GM19023 (cell line): Measurements from ENCODE around the gene CDKN2B.
A peak's percentile ranks its signal among the peaks of the same experiment; 100 is the strongest.

Source experiments
- ATAC-seq: cut with Tn5 transposase; IDR thresholded peaks from one replicate; pipeline ENCODE4 v1.9.1; 2021; ENCODE audit warnings: mild to moderate bottlenecking, moderate library complexity; ENCODE audit not compliant: unreplicated experiment

The CDKN2B gene

GRCh38 chr9:21995666-21996398, 13.3 kb downstream of the CDKN2B start:
- peak; percentile 28 for ATAC-seq

- peak; percentile 90 for ATAC-seq
Observed at GRCh38 chr9:21995006-21995665, 14.0 kb downstream of the CDKN2B start.

GRCh38 chr9:21994556-21995005, 14.5 kb downstream of the CDKN2B start, which contains the start of gene CDKN2B-AS1:
CDKN2B-AS1 (plus strand) TSS chr9:21994791.
- ATAC-seq = peak; percentile 41

- peak; percentile 38 for ATAC-seq
Observed at GRCh38 chr9:21993893-21994555, 15.1 kb downstream of the CDKN2B start, which contains the start of gene CDKN2A. CDKN2A (minus strand) TSS chr9:21994392.

DNA sequence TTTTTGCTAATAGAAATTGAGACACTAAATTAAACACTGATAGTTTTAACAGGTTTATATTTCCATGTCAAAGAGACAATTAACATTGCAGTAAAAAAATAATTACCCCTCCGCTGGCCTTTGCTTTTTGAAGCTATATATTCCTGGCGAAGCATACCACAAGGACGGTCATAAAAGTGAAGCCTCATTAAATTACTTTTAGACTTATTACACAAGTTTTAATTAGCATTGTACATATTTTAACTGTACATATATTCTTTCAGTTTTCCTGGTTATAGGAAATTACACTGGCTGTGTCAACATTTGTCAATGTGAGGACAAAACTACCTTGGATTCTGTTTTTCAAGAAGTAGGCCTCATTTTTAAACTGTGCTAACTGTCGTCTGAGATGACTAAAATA, 16.1 kb downstream of the CDKN2B start:
- no peak for ATAC-seq

DNA sequence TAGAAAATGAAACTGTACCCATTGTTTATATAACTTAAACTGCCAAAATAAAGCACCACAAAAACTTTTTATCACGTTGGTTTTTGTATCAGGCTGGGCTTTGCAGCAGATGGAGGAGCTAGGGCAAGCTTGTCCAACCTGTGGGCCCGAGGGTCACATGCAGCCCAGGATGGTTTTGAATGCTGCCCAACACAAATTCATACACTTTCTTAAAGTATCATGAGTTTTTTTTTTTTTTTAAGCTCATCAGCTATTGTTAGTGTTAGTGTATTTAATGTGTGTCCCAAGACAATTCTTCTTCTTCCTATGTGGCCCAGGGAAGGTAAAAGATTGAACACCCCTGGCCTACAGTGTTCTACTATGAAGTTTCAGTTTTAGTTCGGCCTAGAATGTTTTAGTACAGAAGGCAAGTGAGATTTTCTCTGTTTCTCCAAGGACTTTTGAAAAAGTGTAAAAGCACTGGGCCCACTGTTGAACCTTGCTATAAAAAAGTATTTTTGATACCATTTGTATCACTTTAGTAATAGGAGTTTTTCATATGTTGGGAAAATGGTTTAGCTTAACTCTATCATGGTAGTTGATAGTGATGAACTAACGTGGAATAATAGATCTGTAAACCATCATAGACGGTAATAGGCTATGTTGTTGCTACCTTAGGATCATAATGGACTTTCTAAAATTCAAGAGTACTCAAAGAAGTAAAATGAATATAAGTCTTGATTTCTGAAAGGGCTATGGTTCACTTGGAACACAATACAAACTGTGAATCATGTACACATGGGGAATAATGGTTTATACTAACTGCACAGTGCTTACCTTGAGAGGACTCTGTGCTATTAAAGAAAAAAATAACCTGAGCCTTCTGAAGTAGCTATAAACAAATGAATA, 17.8 kb downstream of the CDKN2B start:
- ATAC-seq = no peak

DNA sequence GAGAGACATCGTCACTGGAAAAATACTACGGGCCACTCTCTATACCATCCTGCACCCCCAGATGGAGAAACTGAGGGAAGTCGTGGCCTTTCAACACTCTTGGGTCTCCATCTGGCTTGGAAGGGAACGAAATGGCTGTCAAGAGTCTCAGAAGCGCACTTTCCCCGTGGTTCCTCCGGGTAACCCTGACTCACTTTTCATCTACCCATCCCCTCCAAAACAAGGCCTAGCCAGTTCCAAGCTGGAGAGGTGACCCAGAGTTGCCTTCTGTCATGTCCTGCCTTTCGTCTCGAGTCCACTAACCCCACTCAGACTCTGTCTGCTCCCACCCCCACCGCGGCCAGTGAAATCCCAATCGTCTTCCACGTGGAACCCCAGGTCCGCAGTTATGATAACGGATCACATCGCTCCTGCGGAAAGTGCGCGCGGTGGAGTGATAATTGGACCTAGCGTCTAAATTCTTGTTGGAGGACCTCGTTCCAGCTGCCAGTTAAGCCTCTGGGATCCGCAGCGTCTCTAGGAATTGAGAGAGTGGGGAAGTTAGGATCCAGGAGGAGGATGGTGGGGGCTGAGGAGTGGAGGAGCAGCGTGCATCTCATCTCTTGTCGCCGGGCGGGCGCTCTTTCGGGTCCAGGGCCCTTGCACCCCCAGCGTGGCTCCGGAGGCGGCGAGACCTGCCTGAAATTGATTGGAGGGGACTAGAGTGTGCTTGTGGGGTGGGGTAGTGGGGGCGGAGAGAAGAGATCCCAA, 19.5 kb downstream of the CDKN2B start:
- ATAC-seq = no peak

GRCh38 chr9:21988056-21988990, 20.8 kb downstream of the CDKN2B start:
- ATAC-seq = no peak

GRCh38 chr9:21985964-21986667, 23.0 kb downstream of the CDKN2B start:
- ATAC-seq = peak; percentile 40

- ATAC-seq = no peak
Observed at GRCh38 chr9:21984101-21984500, 25.0 kb downstream of the CDKN2B start.

- no peak for ATAC-seq
Observed at GRCh38 chr9:21983561-21983935, 25.6 kb downstream of the CDKN2B start.

DNA sequence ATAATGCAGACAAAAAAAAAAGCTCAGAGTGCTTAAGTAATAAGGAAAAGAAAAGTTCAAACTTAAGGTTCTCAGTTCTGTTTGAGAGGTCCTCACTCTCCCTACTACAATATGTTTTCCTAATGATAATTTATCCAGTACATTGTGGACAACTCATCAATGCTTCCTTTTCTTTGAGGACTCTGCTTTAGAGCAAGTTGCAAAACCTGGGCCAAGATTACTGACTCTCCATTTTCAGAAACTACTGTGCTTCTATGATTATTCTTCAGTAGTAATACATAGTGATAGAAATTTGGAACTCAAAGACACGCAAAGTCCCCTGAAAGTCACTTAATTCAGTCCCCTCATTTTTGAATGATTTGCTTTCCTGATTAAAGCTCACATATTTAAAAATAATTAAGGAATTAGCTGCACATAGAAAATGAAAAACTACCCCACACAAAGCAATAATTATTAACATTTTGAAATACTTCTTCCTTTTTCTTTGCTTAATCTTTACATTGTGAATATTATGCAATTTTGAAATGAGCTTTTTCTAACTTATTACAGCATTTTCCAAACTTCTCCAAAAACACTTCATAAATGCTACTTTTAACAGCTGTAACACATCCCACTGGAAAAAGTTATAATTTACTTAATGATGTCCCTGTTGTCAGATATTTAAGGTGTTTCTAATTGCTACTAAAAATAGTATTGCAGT, 26.1 kb downstream of the CDKN2B start:
- ATAC-seq = no peak

DNA sequence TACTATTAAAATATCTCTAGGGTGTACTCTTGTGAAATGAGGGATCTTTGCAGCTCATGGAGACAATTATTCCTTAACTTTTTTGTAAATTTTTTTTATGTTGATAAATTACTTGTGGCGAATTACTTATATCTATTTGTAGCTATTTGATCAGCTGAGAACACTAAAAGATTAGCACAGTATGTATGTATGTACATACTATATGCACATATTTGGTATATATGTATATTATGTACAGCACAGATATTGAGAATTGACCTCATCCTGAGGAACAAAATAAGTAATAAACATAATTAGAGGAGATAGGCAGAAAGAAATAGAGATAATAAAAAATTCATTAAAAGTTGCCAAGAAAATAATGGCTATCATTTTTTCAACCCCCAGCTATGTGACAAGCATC, 26.7 kb downstream of the CDKN2B start:
- ATAC-seq = no peak

GRCh38 chr9:21976334-21976875, 32.7 kb downstream of the CDKN2B start:
- no peak for ATAC-seq

DNA sequence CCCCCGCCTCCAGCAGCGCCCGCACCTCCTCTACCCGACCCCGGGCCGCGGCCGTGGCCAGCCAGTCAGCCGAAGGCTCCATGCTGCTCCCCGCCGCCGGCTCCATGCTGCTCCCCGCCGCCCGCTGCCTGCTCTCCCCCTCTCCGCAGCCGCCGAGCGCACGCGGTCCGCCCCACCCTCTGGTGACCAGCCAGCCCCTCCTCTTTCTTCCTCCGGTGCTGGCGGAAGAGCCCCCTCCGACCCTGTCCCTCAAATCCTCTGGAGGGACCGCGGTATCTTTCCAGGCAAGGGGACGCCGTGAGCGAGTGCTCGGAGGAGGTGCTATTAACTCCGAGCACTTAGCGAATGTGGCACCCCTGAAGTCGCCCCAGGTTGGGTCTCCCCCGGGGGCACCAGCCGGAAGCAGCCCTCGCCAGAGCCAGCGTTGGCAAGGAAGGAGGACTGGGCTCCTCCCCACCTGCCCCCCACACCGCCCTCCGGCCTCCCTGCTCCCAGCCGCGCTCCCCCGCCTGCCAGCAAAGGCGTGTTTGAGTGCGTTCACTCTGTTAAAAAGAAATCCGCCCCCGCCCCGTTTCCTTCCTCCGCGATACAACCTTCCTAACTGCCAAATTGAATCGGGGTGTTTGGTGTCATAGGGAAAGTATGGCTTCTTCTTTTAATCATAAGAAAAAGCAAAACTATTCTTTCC, 34.2 kb downstream of the CDKN2B start:
- peak; percentile 69 for ATAC-seq

DNA sequence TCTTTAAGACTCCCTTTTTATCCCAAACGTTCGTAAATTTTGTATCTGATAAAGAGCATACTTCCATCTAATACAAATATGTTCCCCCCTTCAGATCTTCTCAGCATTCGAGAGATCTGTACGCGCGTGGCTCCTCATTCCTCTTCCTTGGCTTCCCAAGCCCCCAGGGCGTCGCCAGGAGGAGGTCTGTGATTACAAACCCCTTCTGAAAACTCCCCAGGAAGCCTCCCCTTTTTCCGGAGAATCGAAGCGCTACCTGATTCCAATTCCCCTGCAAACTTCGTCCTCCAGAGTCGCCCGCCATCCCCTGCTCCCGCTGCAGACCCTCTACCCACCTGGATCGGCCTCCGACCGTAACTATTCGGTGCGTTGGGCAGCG, 34.8 kb downstream of the CDKN2B start:
- ATAC-seq = peak; percentile 3

DNA sequence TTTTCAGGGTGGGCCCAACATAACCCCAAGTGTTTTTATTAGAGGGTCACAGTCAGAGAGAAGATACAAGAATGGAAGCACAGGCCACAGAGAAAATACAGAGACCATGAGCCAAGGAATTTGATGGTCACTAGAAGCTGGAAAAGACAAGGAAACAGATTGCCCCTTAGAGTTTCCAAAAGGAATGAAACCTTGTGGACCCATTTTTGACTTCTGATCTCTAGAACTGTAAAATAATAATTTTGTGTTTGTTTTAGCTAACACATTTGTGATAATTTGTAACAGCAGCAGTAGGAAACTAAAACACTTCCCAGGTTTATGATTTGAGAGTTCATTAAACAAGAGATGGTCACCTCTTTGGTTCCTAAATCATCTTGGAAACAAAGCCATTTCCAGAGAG, 36.7 kb downstream of the CDKN2B start:
- no peak for ATAC-seq
